ENCODE measurements around the gene CDH23. TPM values are rescaled to one million over a fixed set of nuclear protein-coding genes. Genes with fewer than 3 reads are reported as not detected.

Gene CDH23
- total and polyA plus RNA-seq, 9 of the 15 experiments (the other 6 are each of a cell fraction or from before 2014, with no cell fraction given) = 0.18 to 1.2 (median 0.47) TPM

DNA sequence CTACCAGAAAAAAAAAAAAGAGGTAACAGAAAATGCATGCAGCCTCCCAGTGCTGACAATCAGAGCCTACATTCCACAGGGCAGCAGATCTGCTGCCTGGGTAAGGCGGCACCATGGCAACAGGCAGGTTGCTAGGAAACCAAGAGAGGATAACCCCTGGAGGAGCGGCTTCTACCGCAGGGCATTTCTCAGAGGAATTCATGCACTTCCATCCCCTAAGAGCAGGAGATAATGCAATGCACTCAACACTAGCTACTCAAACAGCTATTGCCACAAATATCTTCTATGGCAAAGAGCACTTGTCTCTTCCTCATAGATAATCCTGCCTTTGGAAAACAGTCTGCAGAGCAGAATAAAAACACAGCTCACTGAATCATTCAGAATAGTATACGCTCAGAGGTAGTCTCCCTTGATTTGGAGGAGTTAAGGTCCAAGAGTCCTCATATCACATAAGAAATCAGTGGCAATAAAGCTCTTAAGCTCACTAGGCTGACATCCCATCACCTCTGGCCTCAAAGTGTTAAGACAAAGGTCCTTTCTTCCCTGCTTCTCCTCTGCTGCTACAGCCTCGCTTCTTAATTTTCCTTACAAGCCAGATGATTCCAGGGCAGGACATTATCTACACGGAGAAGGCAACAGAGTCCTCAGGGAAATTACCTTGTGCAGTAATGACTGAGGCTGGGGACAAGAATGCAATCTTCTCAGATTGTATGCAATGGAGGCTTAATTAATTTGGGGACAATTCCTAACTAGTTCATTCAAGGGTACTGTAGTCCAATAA is 443.6 kb downstream of the CDH23 start:
- CTCF ChIA-PET (ENCODE audit: low intra/inter-chr PET ratio) = interaction anchor here (2.0 kb wide), 1 partner anchor 56 kb away, joined by 13 read pairs; no protein-coding TSS in a partner anchor
- H3K9me3 ChIP-seq (replicated peaks; ENCODE audit: control insufficient read depth, insufficient read depth, low read depth, low read length) = no peaks in the 10 kb centered on the region; the same call in 1 of the 2 replicates
- H3K36me3 ChIP-seq (ENCODE audit: control insufficient read depth, insufficient read depth, low read length) = peaks cover 38% of the 10 kb centered on the region
- peaks cover 100% of the 10 kb centered on the region for H3K79me2 ChIP-seq (ENCODE audit: control insufficient read depth, insufficient read depth, low read length)
- DNase-seq (ENCODE audit: extremely low read depth in 1 of 4, low spot score in 3 of 4) (peak in 2 of 4 experiments; percentile 48 to 55), ATAC-seq (no peak), FAIRE-seq (no peak)
- H3K27ac ChIP-seq (ENCODE audit: extremely low read depth, low read depth, low read length) = no peak overlapping the region
- peaks cover 32 to 53% of the 10 kb centered on the region in 2 experiments; a peak in 4 of 5 replicates for H3K4me1 ChIP-seq (replicated peaks in 1 of 2; ENCODE audit: control insufficient read depth in 2 of 2, insufficient read depth in 2 of 2, low read length in 2 of 2)
- intact Hi-C loops (cut with micrococcal nuclease) (no loop called here), in situ Hi-C loops (cut with MboI) (no loop called here)
- no peaks in the 10 kb centered on the region for H3K27me3 ChIP-seq (ENCODE audit: control insufficient read depth in 2 of 2, insufficient read depth in 2 of 2, low read length in 2 of 2)
- BruUV-seq (replicated peaks) = no TSS peak
- H3K9ac ChIP-seq (ENCODE audit: insufficient read depth in 1 of 2, low read depth in 2 of 2, low read length in 2 of 2) = no peak overlapping the region
- no peak overlapping the region for H2AFZ ChIP-seq (ENCODE audit: low read depth, low read length)
- H4K20me1 ChIP-seq (replicated peaks; ENCODE audit: control insufficient read depth, insufficient read depth, low read length) = peaks cover 79% of the 10 kb centered on the region
- TF ChIP-seq HNRNPL (IDR thresholded peaks at IDR 0.05; ENCODE audit: low read depth, low read length) (no peak), MYNN (IDR thresholded peaks at IDR 0.05) (peak; percentile 99), MYNN (CRISPR knock-in tag; IDR thresholded peaks at IDR 0.05) (peak; percentile 75; the same call in 1 of the 2 replicates), KDM1A (IDR thresholded peaks at IDR 0.05) (peak; percentile 44 to 55; a peak in 3 of 4 replicates), CTBP1 (IDR thresholded peaks at IDR 0.05; ENCODE audit: borderline replicate concordance) (peak; percentile 38; the same call in 1 of the 2 replicates), RFX1 (IDR thresholded peaks at IDR 0.05) (peak; percentile 91), TEAD1 (CRISPR knock-in tag; IDR thresholded peaks at IDR 0.05) (no peak), MXI1 (IDR thresholded peaks at IDR 0.05; ENCODE audit: low read depth, low read length) (peak; percentile 67; the same call in 1 of the 2 replicates), RCOR1 (IDR thresholded peaks at IDR 0.05; ENCODE audit: borderline replicate concordance in 1 of 2, low read depth in 2 of 2, low read length in 2 of 2) (peak in 1 of 2 experiments; percentile 7; a peak in 1 of 4 replicates), NFXL1 (CRISPR knock-in tag; IDR thresholded peaks at IDR 0.05) (no peak), CSDE1 (IDR thresholded peaks at IDR 0.05) (peak in 1 of 2 experiments; percentile 46; a peak in 1 of 4 replicates)
- H3K4me3 ChIP-seq = no peak overlapping the region
- POLR2A ChIA-PET = interaction anchor here (0.6 to 8.5 kb wide), 9 partner anchors 10 to 911 kb away, joined by 3 to 97 read pairs (median 5); partner anchors contain the start of gene PSAP
- H3K9me1 ChIP-seq (ENCODE audit: control insufficient read depth, insufficient read depth, low read length) = peaks cover 32% of the 10 kb centered on the region
- WGBS (ENCODE audit: insufficient coverage, low coverage, missing lambda C conversion rate) = 51% methylated on average over 6 of the region's 6 CpGs
- H3K4me2 ChIP-seq (ENCODE audit: insufficient read depth, low read length) = no peak overlapping the region
